ENCODE results near the gene PRKCG.

- TF ChIP-seq CTCF (IDR thresholded peaks at IDR 0.05 in 4 of 5, conservative IDR thresholded peaks at IDR 0.05 in 1 of 5) (no peak), POLR2A (IDR thresholded peaks at IDR 0.05) (no peak)
These were observed 64.0 kb downstream of the PRKCG start for GRCh38 chr19:53945998-53946397.
